ENCODE measurements around the gene IL27RA.

IL27RA gene

GRCh38 chr19:13993590-13994300 lies 37.8 kb upstream of the IL27RA start:
- no peaks in the 10 kb centered on the region for H4K20me1 ChIP-seq (ENCODE audit: insufficient read depth, low read length)
- H3K4me2 ChIP-seq (ENCODE audit: low read length), result no peak overlapping the region
- H2AFZ ChIP-seq (ENCODE audit: low read depth, low read length), result no peak overlapping the region
- H3K27ac ChIP-seq (ENCODE audit: low read length), result no peak overlapping the region
- 0 out of 2 replicates have a peak, but pooled peaks cover 2% of the 10 kb centered on the region for H3K79me2 ChIP-seq (ENCODE audit: low read length)
- H3K4me1 ChIP-seq (ENCODE audit: low read length), result no peaks in the 10 kb centered on the region
- no peak overlapping the region for H3K4me3 ChIP-seq (ENCODE audit: low read length)
- 0 out of 2 replicates have a peak, but pooled peaks cover under 1% of the 10 kb centered on the region for H3K9me3 ChIP-seq (ENCODE audit: insufficient read depth, low read length)
- no peak overlapping the region for H3K9ac ChIP-seq (ENCODE audit: low read length)
- no peaks in the 10 kb centered on the region for H3K27me3 ChIP-seq (ENCODE audit: low read depth, low read length)
- TF ChIP-seq EZH2phosphoT487 (IDR thresholded peaks at IDR 0.05; ENCODE audit: low read depth), result no peak
- TF ChIP-seq, protein P1, sequence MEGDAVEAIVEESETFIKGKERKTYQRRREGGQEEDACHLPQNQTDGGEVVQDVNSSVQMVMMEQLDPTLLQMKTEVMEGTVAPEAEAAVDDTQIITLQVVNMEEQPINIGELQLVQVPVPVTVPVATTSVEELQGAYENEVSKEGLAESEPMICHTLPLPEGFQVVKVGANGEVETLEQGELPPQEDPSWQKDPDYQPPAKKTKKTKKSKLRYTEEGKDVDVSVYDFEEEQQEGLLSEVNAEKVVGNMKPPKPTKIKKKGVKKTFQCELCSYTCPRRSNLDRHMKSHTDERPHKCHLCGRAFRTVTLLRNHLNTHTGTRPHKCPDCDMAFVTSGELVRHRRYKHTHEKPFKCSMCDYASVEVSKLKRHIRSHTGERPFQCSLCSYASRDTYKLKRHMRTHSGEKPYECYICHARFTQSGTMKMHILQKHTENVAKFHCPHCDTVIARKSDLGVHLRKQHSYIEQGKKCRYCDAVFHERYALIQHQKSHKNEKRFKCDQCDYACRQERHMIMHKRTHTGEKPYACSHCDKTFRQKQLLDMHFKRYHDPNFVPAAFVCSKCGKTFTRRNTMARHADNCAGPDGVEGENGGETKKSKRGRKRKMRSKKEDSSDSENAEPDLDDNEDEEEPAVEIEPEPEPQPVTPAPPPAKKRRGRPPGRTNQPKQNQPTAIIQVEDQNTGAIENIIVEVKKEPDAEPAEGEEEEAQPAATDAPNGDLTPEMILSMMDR (IDR thresholded peaks at IDR 0.05; ENCODE audit: low read depth, low read length), result no peak
- peaks cover 18% of the 10 kb centered on the region for H3K36me3 ChIP-seq (replicated peaks; ENCODE audit: low read depth, low read length)

GRCh38 chr19:13995017-13995728 lies 36.4 kb upstream of the IL27RA start:
- Histone ChIP-seq H3K9ac (ENCODE audit: low read length) (no peak overlapping the region), H3K4me3 (ENCODE audit: low read length) (no peak overlapping the region), H3K27me3 (ENCODE audit: low read depth, low read length) (no peaks in the 10 kb centered on the region), H3K4me1 (ENCODE audit: low read length) (no peaks in the 10 kb centered on the region), H3K4me2 (ENCODE audit: low read length) (no peak overlapping the region), H2AFZ (ENCODE audit: low read depth, low read length) (no peak overlapping the region), H3K36me3 (replicated peaks; ENCODE audit: low read depth, low read length) (peaks cover 28% of the 10 kb centered on the region), H3K27ac (ENCODE audit: low read length) (no peak overlapping the region), H3K9me3 (ENCODE audit: insufficient read depth, low read length) (peaks cover 8% of the 10 kb centered on the region; the same call in 1 of the 2 replicates), H3K79me2 (ENCODE audit: low read length) (0 out of 2 replicates have a peak, but pooled peaks cover 3% of the 10 kb centered on the region), H4K20me1 (ENCODE audit: insufficient read depth, low read length) (no peaks in the 10 kb centered on the region)
- TF ChIP-seq, protein P1 (IDR thresholded peaks at IDR 0.05; ENCODE audit: low read depth, low read length), result no peak
- TF ChIP-seq EZH2phosphoT487 (IDR thresholded peaks at IDR 0.05; ENCODE audit: low read depth), result no peak

DNA sequence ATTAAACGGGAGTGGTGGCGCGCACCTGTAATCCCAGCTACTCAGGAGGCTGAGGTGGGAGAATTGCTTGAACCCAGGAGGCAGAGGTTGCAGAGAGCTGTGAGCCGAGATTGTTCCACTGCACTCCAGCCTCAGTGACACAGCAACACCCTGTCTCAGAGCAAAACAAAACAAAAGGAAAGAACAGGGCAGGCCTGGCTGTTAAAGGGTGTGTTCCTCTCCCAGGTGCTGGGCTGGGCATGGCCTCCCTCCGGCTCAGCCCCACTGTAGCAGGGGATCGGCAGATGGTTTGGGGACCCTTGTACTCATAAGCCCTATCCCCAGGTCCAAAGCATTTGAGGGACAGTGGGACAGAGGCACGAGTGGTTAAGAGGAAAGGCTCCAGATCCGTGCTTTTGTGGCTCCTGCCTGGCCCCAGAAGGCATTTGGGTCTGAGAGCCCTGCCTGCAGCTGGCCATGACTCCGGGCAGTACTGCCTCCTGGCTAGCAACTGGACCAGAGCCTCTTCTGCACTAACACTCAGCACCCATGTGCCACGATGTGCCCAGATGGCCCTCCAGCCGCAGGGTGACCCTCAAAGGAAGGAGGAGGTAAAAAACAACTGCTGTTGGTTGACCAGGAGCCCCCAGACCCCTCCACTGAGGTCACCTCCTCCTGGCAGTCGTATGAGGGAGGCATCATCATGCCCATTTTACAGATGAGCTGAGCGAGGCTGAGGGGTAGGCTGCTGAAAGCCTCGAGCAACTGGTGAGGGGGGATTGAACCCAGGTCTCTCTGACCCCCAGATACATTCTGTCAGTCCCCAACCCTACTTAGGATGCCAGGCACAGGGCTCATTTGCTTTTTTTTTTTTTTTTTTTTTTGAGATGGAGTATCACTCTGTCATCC lies 35.4 kb upstream of the IL27RA start:
- TF ChIP-seq EZH2phosphoT487 (IDR thresholded peaks at IDR 0.05; ENCODE audit: low read depth), result no peak
- TF ChIP-seq, protein P1 (IDR thresholded peaks at IDR 0.05; ENCODE audit: low read depth, low read length), result no peak
- Histone ChIP-seq H3K36me3 (replicated peaks; ENCODE audit: low read depth, low read length) (peaks cover 29% of the 10 kb centered on the region), H3K9ac (ENCODE audit: low read length) (no peak overlapping the region), H3K27ac (ENCODE audit: low read length) (no peak overlapping the region), H3K4me3 (ENCODE audit: low read length) (no peak overlapping the region), H2AFZ (ENCODE audit: low read depth, low read length) (no peak overlapping the region), H4K20me1 (ENCODE audit: insufficient read depth, low read length) (no peaks in the 10 kb centered on the region), H3K4me1 (ENCODE audit: low read length) (no peaks in the 10 kb centered on the region), H3K4me2 (ENCODE audit: low read length) (no peak overlapping the region), H3K79me2 (ENCODE audit: low read length) (peaks cover 7% of the 10 kb centered on the region; the same call in 1 of the 2 replicates), H3K27me3 (ENCODE audit: low read depth, low read length) (no peaks in the 10 kb centered on the region), H3K9me3 (ENCODE audit: insufficient read depth, low read length) (peaks cover 8% of the 10 kb centered on the region; the same call in 1 of the 2 replicates)

Data from OCI-LY3 (cell line).